ENCODE measurements around the gene OR7A5. TPM values are rescaled to one million over a fixed set of nuclear protein-coding genes. Genes with fewer than 3 reads are reported as not detected.

Gene OR7A5
- total RNA-seq (not detected), polyA plus RNA-seq (not detected)
- long read RNA-seq, donor 1: 0 reads
- long read RNA-seq, donor 2: 0 reads
- long read RNA-seq, donor 3: 0 reads
- long read RNA-seq, donor 4: 0 reads
- long read RNA-seq, donor 5: 0 reads
- long read RNA-seq, donor 6: 0 reads
- long read RNA-seq, donor 7, partial matches to known transcripts: 0 of 1 reads
- long read RNA-seq, donor 7, other reads (novel, unspliced or antisense): 0 of 1 reads
- long read RNA-seq, donor 8: 0 reads
- long read RNA-seq, donor 9: 0 reads
- long read RNA-seq, donor 10: 0 reads

DNA sequence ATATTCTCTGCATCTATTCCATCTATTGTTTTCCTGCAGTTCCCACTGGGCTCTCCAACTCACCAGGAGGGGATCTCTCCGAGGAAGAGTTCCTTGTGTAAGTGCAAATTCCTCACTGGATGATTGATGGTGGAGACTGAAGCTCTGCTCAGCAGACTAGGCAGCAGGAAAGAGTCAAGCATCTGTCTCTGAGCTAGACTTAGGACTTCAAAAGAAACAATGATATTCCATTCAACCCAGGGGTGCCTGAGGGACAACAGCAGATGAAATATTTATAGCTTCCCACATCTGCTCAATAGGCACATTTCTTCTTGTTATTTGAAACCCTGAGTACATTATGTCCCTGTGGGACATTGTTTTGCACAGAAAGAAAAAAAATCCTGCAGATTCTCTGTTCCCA, at the start of gene OR7A5, which contains the start of gene OR7C1:
Gene OR7A5, minus strand, starts transcription at position 175 of the 400 bp plus-strand sequence. CDS start 6,944 bp downstream, outside the sequence.
Gene OR7C1, minus strand, starts transcription at position 175 of the 400 bp plus-strand sequence. CDS start 35,049 bp downstream, outside the sequence.
- Histone ChIP-seq H3K27ac (no peak within 1 kb of the TSS), H3K27me3 (peaks cover 0 to 4% (median 0%) of the 10 kb centered on the region in 3 donors), H3K4me1 (no peaks in the 10 kb centered on the region), H3K36me3 (no peaks in the 10 kb centered on the region), H3K4me3 (no peak within 1 kb of the TSS), H3K9me3 (peaks cover 0 to 8% (median 1%) of the 10 kb centered on the region in 4 donors)
- DNase-seq: peak in 1 of 2 donors; percentile 28
- 11 to 33% (median 17%) methylated on average over 1 of the region's 1 CpG for WGBS, 5 donors
- TF ChIP-seq POLR2AphosphoS5 (IDR thresholded peaks at IDR 0.05) (no peak), EP300 (IDR thresholded peaks at IDR 0.05) (no peak), POLR2A (IDR thresholded peaks at IDR 0.05) (no peak)
- TF ChIP-seq, protein P1, sequence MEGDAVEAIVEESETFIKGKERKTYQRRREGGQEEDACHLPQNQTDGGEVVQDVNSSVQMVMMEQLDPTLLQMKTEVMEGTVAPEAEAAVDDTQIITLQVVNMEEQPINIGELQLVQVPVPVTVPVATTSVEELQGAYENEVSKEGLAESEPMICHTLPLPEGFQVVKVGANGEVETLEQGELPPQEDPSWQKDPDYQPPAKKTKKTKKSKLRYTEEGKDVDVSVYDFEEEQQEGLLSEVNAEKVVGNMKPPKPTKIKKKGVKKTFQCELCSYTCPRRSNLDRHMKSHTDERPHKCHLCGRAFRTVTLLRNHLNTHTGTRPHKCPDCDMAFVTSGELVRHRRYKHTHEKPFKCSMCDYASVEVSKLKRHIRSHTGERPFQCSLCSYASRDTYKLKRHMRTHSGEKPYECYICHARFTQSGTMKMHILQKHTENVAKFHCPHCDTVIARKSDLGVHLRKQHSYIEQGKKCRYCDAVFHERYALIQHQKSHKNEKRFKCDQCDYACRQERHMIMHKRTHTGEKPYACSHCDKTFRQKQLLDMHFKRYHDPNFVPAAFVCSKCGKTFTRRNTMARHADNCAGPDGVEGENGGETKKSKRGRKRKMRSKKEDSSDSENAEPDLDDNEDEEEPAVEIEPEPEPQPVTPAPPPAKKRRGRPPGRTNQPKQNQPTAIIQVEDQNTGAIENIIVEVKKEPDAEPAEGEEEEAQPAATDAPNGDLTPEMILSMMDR (IDR thresholded peaks at IDR 0.05): no peak
- intact Hi-C loops (cut with DNase I; ENCODE audit: low total_unique reads): no loop called here

DNA sequence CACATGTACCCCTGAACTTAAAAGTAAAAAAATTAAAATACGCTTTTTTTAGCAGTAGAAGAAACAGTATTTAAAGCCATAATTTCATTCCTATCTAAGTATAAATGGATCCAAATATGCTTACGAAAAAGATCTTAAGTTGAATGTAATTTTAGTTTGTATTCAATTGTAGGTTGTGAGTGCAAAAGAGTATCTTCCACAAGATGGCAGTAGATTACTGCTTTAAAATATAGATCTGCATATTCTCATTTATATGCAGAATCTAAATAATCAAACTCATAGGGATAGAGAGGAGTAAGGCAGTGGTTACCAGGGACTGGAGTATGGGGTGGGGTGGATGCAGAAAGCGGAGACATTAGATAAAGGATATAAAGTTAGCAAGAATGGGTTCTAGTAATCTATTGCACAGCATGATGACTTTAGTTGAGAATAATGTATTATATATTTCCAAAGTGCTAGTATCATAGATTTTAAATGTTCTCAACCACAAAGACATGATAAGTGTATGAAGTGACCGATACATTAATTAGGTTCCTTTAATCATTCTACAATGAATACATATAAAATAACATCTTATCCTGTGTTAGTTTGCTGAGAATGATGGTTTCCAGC, 36.7 kb upstream of the OR7A5 start:
- no peak overlapping the region for H3K27ac ChIP-seq
- peaks cover 0 to 28% (median 3%) of the 10 kb centered on the region in 3 donors for H3K27me3 ChIP-seq
- no peaks in the 10 kb centered on the region for H3K4me1 ChIP-seq
- peaks cover 0 to 6% (median 0%) of the 10 kb centered on the region in 4 donors for H3K9me3 ChIP-seq
- intact Hi-C loops (cut with DNase I; ENCODE audit: low total_unique reads): no loop called here
- peak in 1 of 2 donors; percentile 6 for DNase-seq
- TF ChIP-seq, protein P1 (IDR thresholded peaks at IDR 0.05): no peak
- no peak for TF ChIP-seq POLR2AphosphoS5 (IDR thresholded peaks at IDR 0.05)
- TF ChIP-seq EP300 (IDR thresholded peaks at IDR 0.05): no peak
- no peak for TF ChIP-seq POLR2A (IDR thresholded peaks at IDR 0.05)
- 75 to 87% (median 83%) methylated on average over 4 of the region's 4 CpGs for WGBS, 5 donors
- H3K4me3 ChIP-seq: no peak overlapping the region
- no peaks in the 10 kb centered on the region for H3K36me3 ChIP-seq

DNA sequence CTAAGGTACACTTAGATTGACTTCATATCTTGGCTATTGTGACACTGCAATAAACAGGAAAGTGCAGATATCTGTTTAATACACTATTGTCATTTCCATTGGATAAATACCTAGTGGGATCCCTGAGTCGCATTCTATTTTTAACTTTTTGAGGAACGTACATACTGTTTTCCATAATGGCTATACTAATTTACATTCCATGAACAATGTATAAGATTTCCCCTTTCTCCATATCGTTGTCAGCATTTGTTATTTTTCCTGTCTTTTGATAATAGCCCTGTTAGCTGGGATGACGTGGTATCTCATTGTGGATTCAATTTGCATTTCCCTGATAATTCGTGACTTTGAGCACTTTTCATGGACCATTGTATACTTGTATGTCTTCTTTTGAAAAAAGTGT, 33.5 kb upstream of the OR7A5 start:
- peaks cover 0 to 30% (median 3%) of the 10 kb centered on the region in 3 donors for H3K27me3 ChIP-seq
- 70 to 80% (median 76%) methylated on average over 5 of the region's 5 CpGs for WGBS, 5 donors
- H3K9me3 ChIP-seq: peaks cover 0 to 6% (median 0%) of the 10 kb centered on the region in 4 donors
- no peak overlapping the region for H3K4me3 ChIP-seq
- intact Hi-C loops (cut with DNase I; ENCODE audit: low total_unique reads): no loop called here
- no peaks in the 10 kb centered on the region for H3K36me3 ChIP-seq
- no peak for DNase-seq
- no peak for TF ChIP-seq EP300 (IDR thresholded peaks at IDR 0.05)
- TF ChIP-seq POLR2A (IDR thresholded peaks at IDR 0.05): no peak
- TF ChIP-seq, protein P1 (IDR thresholded peaks at IDR 0.05): no peak
- no peak for TF ChIP-seq POLR2AphosphoS5 (IDR thresholded peaks at IDR 0.05)
- no peak overlapping the region for H3K27ac ChIP-seq
- H3K4me1 ChIP-seq: no peaks in the 10 kb centered on the region

DNA sequence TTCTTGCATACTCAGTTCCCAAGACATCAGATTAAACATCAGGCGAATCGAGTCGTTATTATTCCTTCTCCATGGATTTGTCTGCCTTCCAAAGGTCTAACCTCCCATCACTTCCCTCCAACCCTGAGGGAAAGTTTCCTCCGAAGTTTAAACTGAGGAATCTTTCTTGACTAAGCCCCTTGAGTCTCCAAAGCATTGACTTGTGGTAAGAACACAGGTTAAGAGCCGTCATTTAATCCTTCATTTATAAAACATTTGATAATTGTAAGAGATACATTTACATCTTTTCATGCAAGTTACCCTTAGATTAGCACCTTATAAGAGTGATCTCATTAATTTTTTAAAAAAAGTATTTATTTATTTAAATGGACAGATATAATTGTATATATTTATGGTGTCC, 13.8 kb upstream of the OR7A5 start, which contains the start of gene OR7A10:
Gene OR7A10, minus strand, starts transcription at position 101 of the 400 bp plus-strand sequence. CDS start 7,045 bp downstream, outside the sequence.
- H3K4me3 ChIP-seq: no peak within 1 kb of the TSS
- intact Hi-C loops (cut with DNase I; ENCODE audit: low total_unique reads): no loop called here
- H3K4me1 ChIP-seq: no peaks in the 10 kb centered on the region
- peaks cover 0 to 20% (median 0%) of the 10 kb centered on the region in 3 donors for H3K27me3 ChIP-seq
- no peak for TF ChIP-seq POLR2AphosphoS5 (IDR thresholded peaks at IDR 0.05)
- TF ChIP-seq, protein P1 (IDR thresholded peaks at IDR 0.05): no peak
- no peak for TF ChIP-seq EP300 (IDR thresholded peaks at IDR 0.05)
- TF ChIP-seq POLR2A (IDR thresholded peaks at IDR 0.05): no peak
- no peaks in the 10 kb centered on the region for H3K36me3 ChIP-seq
- no peak within 1 kb of the TSS for H3K27ac ChIP-seq
- no peak for DNase-seq
- WGBS, 5 donors: 74 to 84% (median 79%) methylated on average over 5 of the region's 5 CpGs
- H3K9me3 ChIP-seq: no peaks in the 10 kb centered on the region

Measured in stomach (tissue), 19 donors.